Measurements from ENCODE around the gene OSBPL8.

- no peak for TF ChIP-seq CTCF (IDR thresholded peaks at IDR 0.05; ENCODE audit: insufficient read depth, low read length, poor library complexity, severe bottlenecking)
- TF ChIP-seq EZH2phosphoT487 (conservative IDR thresholded peaks at IDR 0.05; ENCODE audit: low read length): no peak
Measured at GRCh38 chr12:76449583-76449982, 110.0 kb downstream of the OSBPL8 start.
